Activated CD8-positive, alpha-beta memory T cell treated with anti-CD3 and anti-CD28 coated beads, Interleukin-2, amount 50 U/mL, for 4 hours (primary cell): ENCODE results near the gene NOX4.

Experiments used
- DNase-seq: peaks from one replicate; pipeline ENCODE4 v3.0.0-alpha.2; 2020

NOX4 gene

GRCh38 chr11:89490981-89491690 lies at the start of gene NOX4:
Gene NOX4 (minus strand): TSS chr11:89491375. CDS start chr11:89491246, 129 bp downstream.
- DNase-seq: no peak

DNA sequence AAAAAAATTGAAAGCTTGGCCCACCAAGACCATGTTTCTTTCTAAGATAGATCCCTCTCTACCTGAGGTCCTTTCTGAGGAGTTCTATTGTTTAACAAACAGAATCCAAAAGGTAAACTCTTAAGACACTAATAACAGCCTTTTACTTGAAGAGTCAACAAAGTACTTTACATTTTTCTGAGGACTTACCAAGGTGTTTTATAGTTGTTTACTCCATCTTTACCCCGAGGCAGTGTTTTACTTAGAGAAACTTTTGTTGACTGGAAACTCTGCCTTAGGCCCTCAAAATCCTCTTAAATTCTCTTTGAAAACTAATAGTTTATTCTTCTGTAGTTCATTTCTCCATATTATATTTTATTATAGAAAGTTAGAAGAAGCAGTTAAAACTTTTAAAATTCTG lies 49.7 kb upstream of the NOX4 start:
- no peak for DNase-seq

DNA sequence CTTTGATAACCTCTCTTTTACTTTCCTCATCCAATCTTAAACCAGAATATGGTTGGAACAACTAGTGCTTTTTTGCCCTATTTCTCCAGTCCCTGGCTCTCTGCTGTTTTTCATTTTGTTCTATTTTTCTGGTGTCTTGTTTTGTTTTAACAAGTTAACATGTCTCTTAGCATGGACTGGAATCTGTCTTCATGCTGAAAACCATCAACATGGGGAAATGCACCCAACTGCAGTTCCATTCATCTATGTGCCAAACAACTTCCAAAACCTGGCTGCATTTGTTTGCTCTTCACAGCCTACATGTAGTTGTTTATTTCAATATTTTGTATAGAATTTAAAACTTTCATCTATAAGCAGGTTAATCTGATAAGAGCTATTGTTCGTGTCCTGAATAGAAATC lies 46.8 kb upstream of the NOX4 start:
- DNase-seq: no peak

GRCh38 chr11:89536926-89537325 lies 45.8 kb upstream of the NOX4 start:
- no peak for DNase-seq

DNA sequence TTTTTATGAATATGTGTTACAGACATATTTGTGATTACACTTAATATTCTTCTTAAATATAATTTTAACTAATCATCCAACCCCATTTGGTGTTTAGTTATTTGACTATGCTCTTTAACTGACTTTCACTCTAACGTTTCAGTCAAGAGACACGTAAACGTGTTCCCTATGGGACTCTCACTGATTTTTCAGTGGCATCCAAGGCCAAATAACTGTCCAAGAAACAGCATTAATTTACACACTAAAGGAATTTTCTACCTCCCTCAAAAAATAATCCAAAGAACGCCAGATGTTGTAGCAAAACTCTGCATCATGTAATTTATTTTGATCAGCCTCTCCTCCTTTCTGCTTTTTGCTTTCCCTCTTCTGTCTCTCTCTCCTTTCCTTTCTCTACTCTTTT lies 44.0 kb upstream of the NOX4 start:
- DNase-seq: no peak

GRCh38 chr11:89529626-89530380 lies 38.6 kb upstream of the NOX4 start:
- no peak for DNase-seq

DNA sequence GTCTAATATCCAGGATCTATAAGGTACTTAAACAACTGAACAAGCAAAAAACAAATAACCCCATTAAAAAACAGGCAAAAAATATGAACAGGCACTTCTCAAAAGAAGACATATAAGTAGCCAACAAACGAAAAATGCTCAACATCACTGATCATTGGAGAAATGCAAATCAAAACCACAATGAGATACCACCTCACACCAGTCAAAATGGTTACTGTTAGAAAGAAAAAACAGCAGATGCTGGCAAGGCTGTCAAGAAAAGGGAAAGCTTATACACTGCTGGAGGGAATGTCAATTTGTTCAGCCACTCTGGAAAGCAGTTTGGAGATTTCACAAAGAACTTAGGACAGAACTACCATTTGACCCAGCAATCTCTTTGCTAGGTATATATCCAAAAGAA lies 30.6 kb upstream of the NOX4 start:
- no peak for DNase-seq

- no peak for DNase-seq
These were observed 30.1 kb upstream of the NOX4 start for GRCh38 chr11:89521294-89521693.

DNA sequence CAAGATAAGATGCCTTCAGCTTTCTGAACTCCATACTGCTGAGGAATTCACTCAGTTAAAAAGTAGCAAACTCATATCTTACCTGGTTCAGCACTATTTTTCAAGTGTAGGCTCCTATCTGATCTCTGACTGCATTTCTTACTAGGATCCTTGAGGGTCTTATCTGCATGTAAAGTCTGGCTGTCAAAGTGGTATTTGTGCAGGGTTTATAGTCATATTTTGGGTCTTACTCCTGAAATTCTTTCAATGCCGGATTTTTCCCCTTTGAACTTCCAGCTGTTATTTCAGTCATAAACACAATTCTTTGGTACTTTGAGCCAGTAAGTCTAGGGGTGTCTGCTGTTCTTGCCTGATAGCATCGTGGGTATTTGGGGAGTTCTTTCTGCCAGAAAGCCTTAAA lies 25.3 kb upstream of the NOX4 start:
- no peak for DNase-seq

GRCh38 chr11:89508544-89508943 lies 17.4 kb upstream of the NOX4 start:
- no peak for DNase-seq

DNA sequence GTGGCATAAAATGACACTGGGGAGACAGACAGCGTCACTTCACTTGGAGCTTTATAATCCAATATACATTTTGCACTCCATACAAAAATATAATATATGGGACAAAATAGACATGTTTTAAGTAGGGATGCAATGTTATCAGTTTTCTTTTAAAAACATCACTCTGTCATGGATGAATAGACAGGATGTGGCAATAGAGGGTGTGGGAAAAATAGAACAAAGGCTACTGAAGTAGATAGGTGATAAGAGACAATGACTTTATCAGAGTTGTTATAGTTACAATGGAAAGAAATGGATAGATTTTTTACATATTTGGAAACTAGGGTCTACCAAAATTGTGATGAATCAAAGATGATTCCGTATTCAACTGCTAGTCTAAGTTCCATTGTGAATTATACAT lies 13.1 kb upstream of the NOX4 start:
- DNase-seq: no peak

- DNase-seq: no peak
These were observed 12.2 kb upstream of the NOX4 start for GRCh38 chr11:89503422-89503821.

DNA sequence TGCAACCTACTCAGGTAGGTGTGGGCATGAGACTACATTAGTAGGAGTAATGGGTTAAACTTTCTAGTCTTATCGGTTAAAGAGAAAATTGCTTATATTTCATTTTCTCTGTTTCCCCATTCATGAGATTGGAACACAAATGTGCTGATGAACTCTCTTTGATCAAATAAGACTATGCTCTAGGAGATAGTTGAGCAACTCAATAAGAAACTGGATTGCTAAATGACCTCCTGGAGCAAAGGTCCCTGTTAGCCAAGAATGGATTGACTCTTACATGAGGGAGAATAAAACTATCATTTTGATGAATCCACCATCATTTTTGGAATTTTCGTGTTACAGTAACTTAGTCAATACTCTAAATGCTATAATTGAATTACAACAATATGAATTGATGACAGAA lies 11.1 kb upstream of the NOX4 start:
- DNase-seq: no peak

DNA sequence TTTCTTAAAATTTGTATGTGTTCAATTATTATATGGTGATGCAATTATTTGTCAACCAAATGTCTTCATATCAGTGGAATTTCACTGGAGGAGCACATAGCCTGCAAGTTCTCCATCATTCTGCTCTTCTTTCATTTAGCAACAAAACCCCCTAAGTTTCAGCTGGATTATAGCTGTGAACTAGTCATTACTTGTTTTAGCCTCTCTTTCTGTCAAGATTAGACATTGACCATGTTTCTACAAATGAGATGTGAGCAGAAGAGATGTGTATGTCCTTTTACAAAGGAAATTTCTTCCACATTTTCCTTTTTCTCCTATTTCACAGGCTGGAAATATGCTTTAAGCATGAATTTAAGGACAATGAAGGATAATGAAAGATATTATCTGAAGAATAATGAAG lies 9.2 kb upstream of the NOX4 start:
- no peak for DNase-seq

GRCh38 chr11:89498845-89499448 lies 7.8 kb upstream of the NOX4 start:
- no peak for DNase-seq

- no peak for DNase-seq
These were observed 4.8 kb upstream of the NOX4 start for GRCh38 chr11:89495951-89496350.

- no peak for DNase-seq
These were observed 2.3 kb upstream of the NOX4 start for GRCh38 chr11:89493431-89493830.

GRCh38 chr11:89490602-89490980 lies 584 bp downstream of the NOX4 start:
- no peak for DNase-seq

DNA sequence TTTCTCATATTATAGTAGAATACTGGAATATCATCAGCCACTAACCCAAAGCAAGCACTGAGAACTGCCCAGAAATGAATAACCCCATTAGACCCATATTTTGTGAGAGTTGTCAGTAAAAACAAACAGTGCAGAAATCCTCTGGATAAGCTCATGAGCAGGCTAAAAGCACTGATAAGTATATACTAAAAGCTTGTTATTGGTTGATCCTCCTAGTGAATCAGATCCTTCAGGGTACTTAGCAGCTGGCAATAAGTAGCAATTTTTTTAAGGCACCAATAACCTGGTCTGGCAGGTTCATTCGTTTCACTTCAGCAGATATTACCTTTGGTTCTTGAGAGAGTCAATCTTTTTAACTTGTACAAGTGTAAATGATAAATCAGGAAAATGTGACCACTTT lies 1.2 kb downstream of the NOX4 start:
- DNase-seq: no peak

GRCh38 chr11:89487016-89487415 lies 4.2 kb downstream of the NOX4 start:
- DNase-seq: no peak

DNA sequence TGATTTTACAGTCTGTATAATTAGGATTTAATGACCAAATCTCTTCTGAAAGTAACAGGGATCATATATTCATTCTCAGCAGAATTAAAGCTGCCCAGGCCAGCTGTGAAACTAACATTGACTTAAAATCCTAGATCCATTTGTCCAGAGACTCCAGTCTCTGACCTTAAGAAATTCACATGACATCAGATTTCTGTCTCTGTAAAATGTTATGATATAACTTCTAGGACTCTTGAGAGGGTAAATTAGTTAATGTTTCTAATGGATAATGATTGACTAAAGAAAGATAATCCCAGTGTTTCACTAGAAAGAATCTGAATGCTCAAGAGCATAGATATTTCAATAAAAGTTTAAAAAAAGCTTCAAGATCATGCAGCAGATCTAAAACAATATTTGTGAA lies 6.3 kb downstream of the NOX4 start:
- no peak for DNase-seq

DNA sequence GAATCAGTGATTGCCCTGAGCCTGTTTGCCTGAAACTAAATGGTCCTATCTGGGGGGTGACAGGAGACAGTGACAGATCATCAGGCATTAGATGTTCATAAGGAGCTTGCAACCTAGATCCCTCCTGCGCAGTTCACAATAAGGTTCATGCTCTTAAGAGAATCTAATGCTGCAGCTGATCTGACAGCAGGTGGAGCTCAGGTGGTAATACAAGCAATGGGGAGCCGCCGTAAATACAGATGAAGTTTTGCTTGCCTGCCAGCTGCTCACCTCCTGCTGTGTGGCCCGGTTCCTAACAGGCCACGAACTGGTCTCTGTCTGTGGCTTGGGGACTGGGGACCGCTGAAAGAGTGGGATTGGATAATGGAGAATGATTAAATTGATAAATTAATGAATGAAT lies 14.0 kb downstream of the NOX4 start:
- no peak for DNase-seq

DNA sequence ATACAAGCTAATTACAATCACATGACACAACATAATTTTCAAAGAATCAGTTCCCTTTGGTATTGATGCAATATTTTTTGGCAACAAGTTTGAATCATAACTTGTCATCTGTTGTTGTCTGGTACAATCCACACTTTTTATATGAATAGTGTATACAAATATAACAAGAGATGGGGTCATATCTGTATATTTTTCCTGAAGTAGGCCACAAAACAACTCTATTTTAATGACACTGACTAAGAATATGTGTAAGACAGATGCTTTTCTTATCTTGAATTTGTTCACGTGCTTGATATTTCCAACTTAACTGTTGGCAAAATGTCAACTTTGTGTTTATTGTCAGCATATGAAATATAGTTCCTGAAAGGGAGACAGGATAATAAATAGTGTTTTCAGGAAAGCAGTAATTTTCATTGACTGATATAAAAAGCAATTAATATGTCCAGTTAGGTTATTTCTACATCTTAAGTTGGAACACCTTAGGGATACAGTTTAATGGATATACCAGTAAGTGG lies 27.9 kb downstream of the NOX4 start:
- no peak for DNase-seq

GRCh38 chr11:89458716-89459115 lies 32.5 kb downstream of the NOX4 start:
- DNase-seq: no peak
